Measurements from ENCODE around the gene RANBP10. TPM values are rescaled to one million over a fixed set of nuclear protein-coding genes. Genes with fewer than 3 reads are reported as not detected.
A peak's percentile ranks its signal among the peaks of the same experiment; 100 is the strongest.

Gene RANBP10
- total and polyA plus RNA-seq, 2 of the 13 experiments (the other 11 are each of a cell fraction or from before 2014, with no cell fraction given) = 9.2 to 22.7 TPM

DNA sequence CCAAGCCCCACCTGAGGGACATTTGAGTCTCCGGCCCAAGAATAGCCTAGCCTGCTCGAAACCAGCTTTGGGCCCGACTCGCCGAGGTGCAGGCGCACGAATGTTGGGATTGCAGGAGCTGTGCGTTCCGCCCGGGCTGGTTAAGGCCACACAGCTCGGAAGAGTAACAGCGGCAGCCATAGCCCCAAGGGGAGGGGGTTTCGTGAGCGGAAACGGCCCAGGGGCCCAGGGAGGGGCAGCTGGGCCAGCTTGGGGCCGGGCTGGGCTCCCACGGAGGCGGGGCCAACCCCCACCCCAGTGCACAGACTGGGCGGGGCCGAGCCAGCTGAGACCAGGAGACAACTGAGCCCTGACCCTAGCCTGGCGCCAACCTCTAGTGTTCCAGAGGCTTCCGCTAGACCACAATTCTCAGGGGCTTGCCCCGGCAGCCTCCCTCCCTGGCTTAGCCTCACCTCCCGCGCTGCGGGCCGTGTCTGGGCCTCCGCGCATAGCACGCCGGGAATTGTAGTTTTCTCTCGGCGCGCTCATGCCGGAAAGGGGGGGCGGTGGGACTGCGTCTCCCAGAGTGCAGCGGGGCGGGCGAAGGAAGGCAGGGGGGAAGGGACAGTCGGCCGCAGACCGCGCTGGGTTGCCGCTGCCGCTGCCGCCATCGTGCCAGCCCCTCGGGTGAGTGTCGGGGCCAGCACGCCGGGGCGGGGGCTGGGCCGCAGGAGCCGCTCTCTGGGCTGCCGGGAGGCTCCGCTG is 40.1 kb upstream of the RANBP10 start, which contains the start of gene NUTF2:
TSS of gene NUTF2 (plus strand) at position 614 of the 744 bp plus-strand sequence. CDS start 18,198 bp downstream, outside the sequence.
- no TSS peak for BruUV-seq (replicated peaks)
- CTCF ChIA-PET (ENCODE audit: low intra/inter-chr PET ratio, low total read pairs) = interaction anchor here (1.5 kb wide), 1 partner anchor 30 kb away, joined by 5 read pairs; no protein-coding TSS in a partner anchor
- Histone ChIP-seq H3K9me3 (ENCODE audit: low read length) (no peaks in the 10 kb centered on the region), H3K4me1 (ENCODE audit: insufficient read depth, low read length) (peaks cover 46% of the 10 kb centered on the region), H3K79me2 (ENCODE audit: insufficient read depth, low read length) (peaks cover 72% of the 10 kb centered on the region), H3K27ac (ENCODE audit: extremely low read length, insufficient read depth, low read length) (peak within 1 kb of the TSS; percentile 88), H3K36me3 (replicated peaks in 1 of 2; ENCODE audit: control insufficient read depth in 1 of 2, insufficient read depth in 2 of 2, low read length in 2 of 2) (peaks cover 0 to 4% of the 10 kb centered on the region in 2 experiments; a peak in 3 of 5 replicates), H2AFZ (ENCODE audit: low read length) (no peak within 1 kb of the TSS), H3K9ac (ENCODE audit: insufficient read depth, low read depth, low read length) (peak within 1 kb of the TSS; percentile 99), H4K20me1 (ENCODE audit: insufficient read depth, low read length) (peaks cover 38% of the 10 kb centered on the region), H3K4me3 (replicated peaks in 1 of 3; ENCODE audit: insufficient read depth in 1 of 3, low read depth in 2 of 3, low read length in 3 of 3) (peak within 1 kb of the TSS; percentile 97 to 99 (median 97)), H3K27me3 (ENCODE audit: control insufficient read depth in 1 of 2, insufficient read depth in 2 of 2, low read length in 2 of 2) (no peaks in the 10 kb centered on the region; a peak in 1 of 5 replicates), H3K4me2 (ENCODE audit: low read depth, low read length) (peak within 1 kb of the TSS; percentile 89)
- peak; percentile 86 for FAIRE-seq
- 0% methylated on average over 17 of the region's 57 CpGs for WGBS (ENCODE audit: low lambda C conversion rate)
- ATAC-seq = peak; percentile 79
- POLR2A ChIA-PET = interaction anchor here (0.6 to 6.2 kb wide), 22 partner anchors 9 to 388 kb away, joined by 3 to 47 read pairs (median 4); partner anchors contain the start of genes ACD, C16orf86, EDC4 and ENKD1
- intact Hi-C loops (cut with micrococcal nuclease; ENCODE audit: unreplicated experiment) (loop anchor here (1.0 kb wide), 2 partner anchors 11 to 30 kb away; no protein-coding TSS in a partner anchor), in situ Hi-C loops (cut with HindIII; ENCODE audit: extremely low pct_ligation_motif_present, low pct_unique_long_range_greater_than_20kb) (no loop called here)
- peak; percentile 98 for DNase-seq (ENCODE audit: low spot score)
- TF ChIP-seq GMEB2 (CRISPR knock-in tag; IDR thresholded peaks at IDR 0.05; ENCODE audit: low read depth) (peak; percentile 84), ZNF580 (CRISPR knock-in tag; IDR thresholded peaks at IDR 0.05; ENCODE audit: borderline replicate concordance, low read depth) (peak; percentile 75; the same call in 1 of the 2 replicates), HNRNPK (IDR thresholded peaks at IDR 0.05; ENCODE audit: low read depth, low read length, poor library complexity, severe bottlenecking) (peak; percentile 89), RAD21 (CRISPR knock-in tag; IDR thresholded peaks at IDR 0.05) (peak; percentile 51), ATF1 (CRISPR knock-in tag; IDR thresholded peaks at IDR 0.05) (peak; percentile 56; the same call in 1 of the 2 replicates), HMG20A (CRISPR knock-in tag; IDR thresholded peaks at IDR 0.05; ENCODE audit: borderline replicate concordance) (peak; percentile 40; the same call in 1 of the 2 replicates), ATF7-NPFF (CRISPR knock-in tag; IDR thresholded peaks at IDR 0.05; ENCODE audit: low read depth) (peak; percentile 87), RBM39 (IDR thresholded peaks at IDR 0.05; ENCODE audit: low read depth, low read length, poor library complexity, severe bottlenecking) (peak; percentile 81), ZSCAN31 (CRISPR knock-in tag; IDR thresholded peaks at IDR 0.05; ENCODE audit: low read depth) (peak; percentile 93), SMAD1 (CRISPR knock-in tag; IDR thresholded peaks at IDR 0.05; ENCODE audit: borderline replicate concordance, low read depth) (peak; percentile 96), ZNF451 (CRISPR knock-in tag; IDR thresholded peaks at IDR 0.05) (peak; percentile 24), PAX8 (CRISPR knock-in tag; IDR thresholded peaks at IDR 0.05; ENCODE audit: borderline replicate concordance) (peak; percentile 96)
- TF ChIP-seq, protein P1, sequence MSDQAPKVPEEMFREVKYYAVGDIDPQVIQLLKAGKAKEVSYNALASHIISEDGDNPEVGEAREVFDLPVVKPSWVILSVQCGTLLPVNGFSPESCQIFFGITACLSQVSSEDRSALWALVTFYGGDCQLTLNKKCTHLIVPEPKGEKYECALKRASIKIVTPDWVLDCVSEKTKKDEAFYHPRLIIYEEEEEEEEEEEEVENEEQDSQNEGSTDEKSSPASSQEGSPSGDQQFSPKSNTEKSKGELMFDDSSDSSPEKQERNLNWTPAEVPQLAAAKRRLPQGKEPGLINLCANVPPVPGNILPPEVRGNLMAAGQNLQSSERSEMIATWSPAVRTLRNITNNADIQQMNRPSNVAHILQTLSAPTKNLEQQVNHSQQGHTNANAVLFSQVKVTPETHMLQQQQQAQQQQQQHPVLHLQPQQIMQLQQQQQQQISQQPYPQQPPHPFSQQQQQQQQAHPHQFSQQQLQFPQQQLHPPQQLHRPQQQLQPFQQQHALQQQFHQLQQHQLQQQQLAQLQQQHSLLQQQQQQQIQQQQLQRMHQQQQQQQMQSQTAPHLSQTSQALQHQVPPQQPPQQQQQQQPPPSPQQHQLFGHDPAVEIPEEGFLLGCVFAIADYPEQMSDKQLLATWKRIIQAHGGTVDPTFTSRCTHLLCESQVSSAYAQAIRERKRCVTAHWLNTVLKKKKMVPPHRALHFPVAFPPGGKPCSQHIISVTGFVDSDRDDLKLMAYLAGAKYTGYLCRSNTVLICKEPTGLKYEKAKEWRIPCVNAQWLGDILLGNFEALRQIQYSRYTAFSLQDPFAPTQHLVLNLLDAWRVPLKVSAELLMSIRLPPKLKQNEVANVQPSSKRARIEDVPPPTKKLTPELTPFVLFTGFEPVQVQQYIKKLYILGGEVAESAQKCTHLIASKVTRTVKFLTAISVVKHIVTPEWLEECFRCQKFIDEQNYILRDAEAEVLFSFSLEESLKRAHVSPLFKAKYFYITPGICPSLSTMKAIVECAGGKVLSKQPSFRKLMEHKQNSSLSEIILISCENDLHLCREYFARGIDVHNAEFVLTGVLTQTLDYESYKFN (CRISPR knock-in tag; conservative IDR thresholded peaks at IDR 0.05) = peak; percentile 92

Data from HepG2 (cell line).